Testis (tissue), 2 donors: ENCODE results near the gene TTYH2.
"Not testable (repeated sequence)": the region's sequence is repeated elsewhere in the genome, so short reads cannot be mapped to it uniquely, and the experiment has no call there.

Source experiments
- POLR2A ChIP-seq: fragments of 450-650 bp; IDR thresholded peaks from one replicate; pipeline ENCODE4 v1.6.1; 2017; ENCODE audit warnings: antibody characterized with exemption, mild to moderate bottlenecking, moderate library complexity
- TF ChIP-seq, protein P1 (sequence below), 3 experiments: fragments of 450-650 bp in 2 of 3; fragments of 200-600 bp in 1 of 3; sonication (generic) in 1 of 3; IDR thresholded peaks; one replicate each; pipeline ENCODE4 v1.5.1; 2016 to 2019; ENCODE audit warnings: antibody characterized with exemption in 3 of 3, mild to moderate bottlenecking in 2 of 3, moderate library complexity in 1 of 3

DNA sequence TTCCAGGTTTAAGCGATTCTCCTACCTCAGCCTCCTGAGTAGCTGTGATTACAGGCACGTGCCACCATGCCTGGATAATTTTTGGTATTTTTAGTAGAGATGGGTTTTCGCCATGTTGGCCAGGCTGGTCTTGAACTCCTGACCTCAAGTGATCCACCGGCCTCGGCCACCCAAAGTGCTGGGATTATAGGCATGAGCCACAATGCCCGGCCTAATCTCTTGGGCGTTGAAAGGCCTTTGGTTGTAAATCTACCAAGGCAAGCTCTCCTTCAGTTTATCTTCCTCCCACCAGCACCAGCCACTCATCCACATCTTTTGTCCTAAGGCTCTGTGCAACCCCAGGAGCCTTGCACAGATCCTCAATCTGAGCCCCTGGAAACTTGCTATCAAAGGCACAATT is 66.2 kb downstream of the TTYH2 start:
- TF ChIP-seq, protein P1, sequence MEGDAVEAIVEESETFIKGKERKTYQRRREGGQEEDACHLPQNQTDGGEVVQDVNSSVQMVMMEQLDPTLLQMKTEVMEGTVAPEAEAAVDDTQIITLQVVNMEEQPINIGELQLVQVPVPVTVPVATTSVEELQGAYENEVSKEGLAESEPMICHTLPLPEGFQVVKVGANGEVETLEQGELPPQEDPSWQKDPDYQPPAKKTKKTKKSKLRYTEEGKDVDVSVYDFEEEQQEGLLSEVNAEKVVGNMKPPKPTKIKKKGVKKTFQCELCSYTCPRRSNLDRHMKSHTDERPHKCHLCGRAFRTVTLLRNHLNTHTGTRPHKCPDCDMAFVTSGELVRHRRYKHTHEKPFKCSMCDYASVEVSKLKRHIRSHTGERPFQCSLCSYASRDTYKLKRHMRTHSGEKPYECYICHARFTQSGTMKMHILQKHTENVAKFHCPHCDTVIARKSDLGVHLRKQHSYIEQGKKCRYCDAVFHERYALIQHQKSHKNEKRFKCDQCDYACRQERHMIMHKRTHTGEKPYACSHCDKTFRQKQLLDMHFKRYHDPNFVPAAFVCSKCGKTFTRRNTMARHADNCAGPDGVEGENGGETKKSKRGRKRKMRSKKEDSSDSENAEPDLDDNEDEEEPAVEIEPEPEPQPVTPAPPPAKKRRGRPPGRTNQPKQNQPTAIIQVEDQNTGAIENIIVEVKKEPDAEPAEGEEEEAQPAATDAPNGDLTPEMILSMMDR (IDR thresholded peaks at IDR 0.05): not testable (repeated sequence)
- TF ChIP-seq POLR2A: not testable (repeated sequence)
